Liver (tissue), 9 donors: Measurements from ENCODE around the gene TNFRSF12A. TPM values are rescaled to one million over a fixed set of nuclear protein-coding genes. Genes with fewer than 3 reads are reported as not detected.

Source experiments
- DNase-seq: peaks from one replicate; pipeline ENCODE4 v3.0.0-alpha.2; 2017; ENCODE audit warnings: low spot score
- H3K27ac ChIP-seq, 2 donors: one replicate each; pipeline ENCODE4 v1.7.0; 2013; ENCODE audit warnings: inconsistent platforms in 2 of 2, low read length in 2 of 2, control low read depth in 1 of 2, low read depth in 1 of 2, mild to moderate bottlenecking in 1 of 2
- H3K27me3 ChIP-seq, 4 donors: one replicate each; pipeline versions ENCODE4 v1.6.1 to v1.7.0; 2013; ENCODE audit warnings: low read length in 3 of 4, inconsistent platforms in 1 of 4, mild to moderate bottlenecking in 1 of 4, moderate library complexity in 1 of 4; ENCODE audit not compliant: control insufficient read depth in 4 of 4, insufficient read depth in 4 of 4
- H3K36me3 ChIP-seq, 4 donors: one replicate each; pipeline versions ENCODE4 v1.6.1 to v1.7.0; 2013; ENCODE audit warnings: low read length in 3 of 4, mild to moderate bottlenecking in 3 of 4, low read depth in 1 of 4, moderate library complexity in 1 of 4; ENCODE audit not compliant: control insufficient read depth in 4 of 4, insufficient read depth in 3 of 4
- H3K4me1 ChIP-seq, 4 donors: one replicate each; pipeline versions ENCODE4 v1.6.1 to v1.7.0; 2013; ENCODE audit warnings: low read length in 3 of 4, mild to moderate bottlenecking in 3 of 4, moderate library complexity in 1 of 4; ENCODE audit not compliant: control insufficient read depth in 4 of 4, insufficient read depth in 4 of 4
- H3K4me3 ChIP-seq, 3 donors: one replicate each; pipeline versions ENCODE4 v1.6.1 to v1.7.0; 2013; ENCODE audit warnings: low read length in 3 of 3, control low read depth in 1 of 3, low read depth in 1 of 3, mild to moderate bottlenecking in 1 of 3
- H3K9ac ChIP-seq, 2 donors: one replicate each; pipeline ENCODE4 v1.7.0; 2013; ENCODE audit warnings: low read length in 2 of 2, mild to moderate bottlenecking in 2 of 2, moderate library complexity in 2 of 2, control low read depth in 1 of 2, low read depth in 1 of 2
- H3K9me3 ChIP-seq, 4 donors: one replicate each; pipeline versions ENCODE4 v1.6.1 to v1.7.0; 2013; ENCODE audit warnings: low read length in 3 of 4; ENCODE audit not compliant: control insufficient read depth in 4 of 4
- ATF3 ChIP-seq: IDR thresholded peaks from 2 replicates; pipeline ENCODE4 v1.6.1; 2016; ENCODE audit warnings: antibody characterized with exemption
- EGR1 ChIP-seq, 2 donors: IDR thresholded peaks; 2 replicates each; pipeline ENCODE4 v1.6.1; 2016 to 2018; ENCODE audit warnings: antibody characterized with exemption in 2 of 2, low read depth in 2 of 2
- FOXA1 ChIP-seq: IDR thresholded peaks from 2 replicates; pipeline ENCODE4 v1.6.1; 2016; ENCODE audit warnings: antibody characterized with exemption
- FOXA2 ChIP-seq: IDR thresholded peaks from 2 replicates; pipeline ENCODE4 v1.6.1; 2016; ENCODE audit warnings: antibody characterized with exemption
- GABPA ChIP-seq, 2 donors: IDR thresholded peaks in 1 of 2; conservative IDR thresholded peaks in 1 of 2; 2 replicates each; pipeline ENCODE4 v1.6.1; 2016; ENCODE audit warnings: antibody characterized with exemption in 2 of 2, mild to moderate bottlenecking in 1 of 2, moderate library complexity in 1 of 2
- HNF4A ChIP-seq, 2 donors: conservative IDR thresholded peaks; 2 replicates each; pipeline ENCODE4 v1.6.1; 2016; ENCODE audit warnings: antibody characterized with exemption in 2 of 2, mild to moderate bottlenecking in 2 of 2
- HNF4G ChIP-seq: IDR thresholded peaks from 2 replicates; pipeline ENCODE4 v1.6.1; 2016; ENCODE audit warnings: antibody characterized with exemption
- JUND ChIP-seq, 2 donors: IDR thresholded peaks; 2 replicates each; pipeline ENCODE4 v1.6.1; 2016; ENCODE audit warnings: antibody characterized with exemption in 2 of 2
- MAX ChIP-seq: IDR thresholded peaks from 2 replicates; pipeline ENCODE4 v1.6.1; 2016; ENCODE audit warnings: antibody characterized with exemption
- NR2F2 ChIP-seq: IDR thresholded peaks from 2 replicates; pipeline ENCODE4 v1.6.1; 2016; ENCODE audit warnings: antibody characterized with exemption
- SP1 ChIP-seq: IDR thresholded peaks from 2 replicates; pipeline ENCODE4 v1.6.1; 2018; ENCODE audit warnings: antibody characterized with exemption, mild to moderate bottlenecking
- TAF1 ChIP-seq: conservative IDR thresholded peaks from 2 replicates; pipeline ENCODE4 v1.6.1; 2016; ENCODE audit warnings: antibody characterized with exemption, mild to moderate bottlenecking
- YY1 ChIP-seq: IDR thresholded peaks from 2 replicates; pipeline ENCODE4 v1.6.1; 2016; ENCODE audit warnings: antibody characterized with exemption, mild to moderate bottlenecking
- WGBS: extraction: QIAGEN DNeasy Blood & Tissue Kit; methylation state at CpG from one replicate; pipeline ENCODE4 v1.1.7; 2013; 5-methylcytosine and 5-hydroxymethylcytosine counted together
- polyA plus RNA-seq, 2 donors: library from polyadenylated mRNA; stranded (reverse) in 1 of 2; unstranded in 1 of 2; fragments of 200-250 nt in 1 of 2; fragments of >200 nt in 1 of 2; fragmentation: Nextera tagmentation in 1 of 2; extraction: Ambion mirVana in 1 of 2; gene quantifications; one replicate each; pipeline versions ENCODE4 v1.2.1 to v1.2.3, GENCODE V29; 2013 to 2015
- total RNA-seq, 2 donors: library from RNA; depleted of rRNA; stranded (reverse); fragments of >200 nt; gene quantifications; one replicate each; pipeline ENCODE4 v1.2.3, GENCODE V29; 2014
- TF ChIP-seq, protein P1 (sequence below): IDR thresholded peaks from 2 replicates; pipeline ENCODE4 v1.6.1; 2016; ENCODE audit warnings: antibody characterized with exemption
- TF ChIP-seq, protein P2 (sequence below): IDR thresholded peaks from 2 replicates; pipeline ENCODE4 v1.6.1; 2016; ENCODE audit warnings: antibody characterized with exemption, mild to moderate bottlenecking
- TF ChIP-seq, protein P3 (sequence below): fragments of 150-350 bp; IDR thresholded peaks from 2 replicates; pipeline ENCODE4 v1.5.1; 2017; ENCODE audit warnings: improper control_type of control experiment, low read depth, low read length; ENCODE audit not compliant: missing input control
- donor health status: healthy.
- donor health status: healthy.
- donor health status: healthy.
- donor health status: healthy.
- donor health status: healthy.

Gene TNFRSF12A
- total and polyA plus RNA-seq, 4 donors = 7.9 to 35.5 (median 9.1) TPM

GRCh38 chr16:3000540-3000939 is 19.6 kb upstream of the TNFRSF12A start:
- WGBS = 92% methylated on average over 4 of the region's 4 CpGs
- Histone ChIP-seq H3K27me3 (no peaks in the 10 kb centered on the region), H3K27ac (no peak overlapping the region), H3K9ac (no peak overlapping the region), H3K4me1 (peaks cover 0 to 2% (median 0%) of the 10 kb centered on the region in 4 donors), H3K36me3 (no peaks in the 10 kb centered on the region), H3K9me3 (no peaks in the 10 kb centered on the region), H3K4me3 (no peak overlapping the region)
- DNase-seq = no peak
- no peak for TF ChIP-seq HNF4A (conservative IDR thresholded peaks at IDR 0.05)
- TF ChIP-seq FOXA2 = no peak
- TF ChIP-seq, protein P1, sequence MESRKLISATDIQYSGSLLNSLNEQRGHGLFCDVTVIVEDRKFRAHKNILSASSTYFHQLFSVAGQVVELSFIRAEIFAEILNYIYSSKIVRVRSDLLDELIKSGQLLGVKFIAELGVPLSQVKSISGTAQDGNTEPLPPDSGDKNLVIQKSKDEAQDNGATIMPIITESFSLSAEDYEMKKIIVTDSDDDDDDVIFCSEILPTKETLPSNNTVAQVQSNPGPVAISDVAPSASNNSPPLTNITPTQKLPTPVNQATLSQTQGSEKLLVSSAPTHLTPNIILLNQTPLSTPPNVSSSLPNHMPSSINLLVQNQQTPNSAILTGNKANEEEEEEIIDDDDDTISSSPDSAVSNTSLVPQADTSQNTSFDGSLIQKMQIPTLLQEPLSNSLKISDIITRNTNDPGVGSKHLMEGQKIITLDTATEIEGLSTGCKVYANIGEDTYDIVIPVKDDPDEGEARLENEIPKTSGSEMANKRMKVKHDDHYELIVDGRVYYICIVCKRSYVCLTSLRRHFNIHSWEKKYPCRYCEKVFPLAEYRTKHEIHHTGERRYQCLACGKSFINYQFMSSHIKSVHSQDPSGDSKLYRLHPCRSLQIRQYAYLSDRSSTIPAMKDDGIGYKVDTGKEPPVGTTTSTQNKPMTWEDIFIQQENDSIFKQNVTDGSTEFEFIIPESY = no peak
- no peak for TF ChIP-seq NR2F2

- Histone ChIP-seq H3K9me3 (no peaks in the 10 kb centered on the region), H3K9ac (no peak overlapping the region), H3K36me3 (no peaks in the 10 kb centered on the region), H3K4me1 (peaks cover 0 to 5% (median 5%) of the 10 kb centered on the region in 4 donors), H3K4me3 (no peak overlapping the region), H3K27ac (no peak overlapping the region), H3K27me3 (no peaks in the 10 kb centered on the region)
- TF ChIP-seq SP1 (no peak), ATF3 (no peak), HNF4A (conservative IDR thresholded peaks at IDR 0.05) (no peak), HNF4G (no peak), JUND (IDR thresholded peaks at IDR 0.05) (no peak), GABPA (IDR thresholded peaks at IDR 0.05 in 1 of 2, conservative IDR thresholded peaks at IDR 0.05 in 1 of 2) (no peak), YY1 (no peak), FOXA2 (no peak), FOXA1 (no peak), MAX (no peak), EGR1 (IDR thresholded peaks at IDR 0.05; ENCODE audit: low read depth in 2 of 2) (no peak), TAF1 (no peak), NR2F2 (no peak)
- TF ChIP-seq, protein P1 = no peak
- TF ChIP-seq, protein P2, sequence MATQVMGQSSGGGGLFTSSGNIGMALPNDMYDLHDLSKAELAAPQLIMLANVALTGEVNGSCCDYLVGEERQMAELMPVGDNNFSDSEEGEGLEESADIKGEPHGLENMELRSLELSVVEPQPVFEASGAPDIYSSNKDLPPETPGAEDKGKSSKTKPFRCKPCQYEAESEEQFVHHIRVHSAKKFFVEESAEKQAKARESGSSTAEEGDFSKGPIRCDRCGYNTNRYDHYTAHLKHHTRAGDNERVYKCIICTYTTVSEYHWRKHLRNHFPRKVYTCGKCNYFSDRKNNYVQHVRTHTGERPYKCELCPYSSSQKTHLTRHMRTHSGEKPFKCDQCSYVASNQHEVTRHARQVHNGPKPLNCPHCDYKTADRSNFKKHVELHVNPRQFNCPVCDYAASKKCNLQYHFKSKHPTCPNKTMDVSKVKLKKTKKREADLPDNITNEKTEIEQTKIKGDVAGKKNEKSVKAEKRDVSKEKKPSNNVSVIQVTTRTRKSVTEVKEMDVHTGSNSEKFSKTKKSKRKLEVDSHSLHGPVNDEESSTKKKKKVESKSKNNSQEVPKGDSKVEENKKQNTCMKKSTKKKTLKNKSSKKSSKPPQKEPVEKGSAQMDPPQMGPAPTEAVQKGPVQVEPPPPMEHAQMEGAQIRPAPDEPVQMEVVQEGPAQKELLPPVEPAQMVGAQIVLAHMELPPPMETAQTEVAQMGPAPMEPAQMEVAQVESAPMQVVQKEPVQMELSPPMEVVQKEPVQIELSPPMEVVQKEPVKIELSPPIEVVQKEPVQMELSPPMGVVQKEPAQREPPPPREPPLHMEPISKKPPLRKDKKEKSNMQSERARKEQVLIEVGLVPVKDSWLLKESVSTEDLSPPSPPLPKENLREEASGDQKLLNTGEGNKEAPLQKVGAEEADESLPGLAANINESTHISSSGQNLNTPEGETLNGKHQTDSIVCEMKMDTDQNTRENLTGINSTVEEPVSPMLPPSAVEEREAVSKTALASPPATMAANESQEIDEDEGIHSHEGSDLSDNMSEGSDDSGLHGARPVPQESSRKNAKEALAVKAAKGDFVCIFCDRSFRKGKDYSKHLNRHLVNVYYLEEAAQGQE = no peak
- TF ChIP-seq, protein P3, sequence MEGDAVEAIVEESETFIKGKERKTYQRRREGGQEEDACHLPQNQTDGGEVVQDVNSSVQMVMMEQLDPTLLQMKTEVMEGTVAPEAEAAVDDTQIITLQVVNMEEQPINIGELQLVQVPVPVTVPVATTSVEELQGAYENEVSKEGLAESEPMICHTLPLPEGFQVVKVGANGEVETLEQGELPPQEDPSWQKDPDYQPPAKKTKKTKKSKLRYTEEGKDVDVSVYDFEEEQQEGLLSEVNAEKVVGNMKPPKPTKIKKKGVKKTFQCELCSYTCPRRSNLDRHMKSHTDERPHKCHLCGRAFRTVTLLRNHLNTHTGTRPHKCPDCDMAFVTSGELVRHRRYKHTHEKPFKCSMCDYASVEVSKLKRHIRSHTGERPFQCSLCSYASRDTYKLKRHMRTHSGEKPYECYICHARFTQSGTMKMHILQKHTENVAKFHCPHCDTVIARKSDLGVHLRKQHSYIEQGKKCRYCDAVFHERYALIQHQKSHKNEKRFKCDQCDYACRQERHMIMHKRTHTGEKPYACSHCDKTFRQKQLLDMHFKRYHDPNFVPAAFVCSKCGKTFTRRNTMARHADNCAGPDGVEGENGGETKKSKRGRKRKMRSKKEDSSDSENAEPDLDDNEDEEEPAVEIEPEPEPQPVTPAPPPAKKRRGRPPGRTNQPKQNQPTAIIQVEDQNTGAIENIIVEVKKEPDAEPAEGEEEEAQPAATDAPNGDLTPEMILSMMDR = no peak
- DNase-seq = no peak
- 88% methylated on average over 12 of the region's 12 CpGs for WGBS
Observed at GRCh38 chr16:3001316-3001715, 18.9 kb upstream of the TNFRSF12A start.
